SU-DHL-6 (cell line): ENCODE data around the gene MYT1.
"Not testable (repeated sequence)": the region's sequence is repeated elsewhere in the genome, so short reads cannot be mapped to it uniquely, and the experiment has no call there.

Experiments used
- EZH2phosphoT487 ChIP-seq: fragments of 200-600 bp; sonication (generic), shearing (Covaris generic); conservative IDR thresholded peaks from 2 replicates; pipeline ENCODE4 v1.6.1; 2018; ENCODE audit warnings: mild to moderate bottlenecking, antibody characterized with exemption, low read length, moderate library complexity, mixed read lengths
- TF ChIP-seq, protein P1 (sequence below): fragments of 200-600 bp; sonication (generic); IDR thresholded peaks from one replicate; pipeline ENCODE4 v1.5.1; 2017; ENCODE audit warnings: antibody characterized with exemption, mild to moderate bottlenecking, low read length, moderate library complexity; ENCODE audit not compliant: insufficient read depth, poor library complexity, severe bottlenecking

DNA sequence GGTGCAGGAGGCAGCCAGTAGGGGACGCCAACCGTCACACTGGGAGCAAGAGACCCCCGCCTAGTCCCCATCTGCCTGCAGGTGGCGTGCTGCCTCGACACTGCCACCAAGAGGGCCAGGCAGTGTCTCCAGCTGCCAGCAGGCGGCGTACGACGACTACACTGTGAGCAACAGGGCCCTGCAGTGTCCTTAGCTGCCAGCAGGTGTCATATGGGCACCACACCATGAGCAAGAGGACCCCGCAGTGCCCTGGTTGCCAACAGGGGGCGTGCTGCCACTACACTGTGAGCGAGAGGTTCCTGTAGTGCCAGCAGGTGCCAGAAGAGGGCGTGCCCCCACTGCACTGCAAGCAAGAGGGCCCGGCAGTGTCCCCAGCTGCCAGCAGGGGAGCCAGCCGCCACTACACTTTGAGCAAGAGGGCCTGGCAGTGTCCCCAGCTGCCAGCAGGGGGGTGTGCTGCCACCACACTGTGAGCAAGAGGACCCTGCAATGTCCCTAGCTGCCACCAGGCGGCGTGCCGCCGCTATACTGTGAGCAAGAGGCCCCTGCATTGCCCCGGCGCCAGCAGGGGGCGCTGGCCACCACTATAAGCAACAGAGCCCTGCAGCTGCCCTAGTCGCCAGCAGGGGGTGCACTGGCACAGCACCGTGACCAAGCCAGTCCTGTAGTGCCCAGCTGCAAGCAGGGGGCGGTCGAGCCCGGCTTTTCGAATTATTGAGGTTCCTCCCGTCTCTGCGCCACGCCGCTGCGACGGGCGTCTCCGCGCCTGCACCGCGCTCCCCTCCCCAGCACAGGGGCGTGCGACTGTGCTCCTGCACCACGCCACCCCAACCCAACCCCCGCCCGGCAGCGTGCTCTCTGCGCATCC is 121.6 kb downstream of the MYT1 start:
- TF ChIP-seq, protein P1, sequence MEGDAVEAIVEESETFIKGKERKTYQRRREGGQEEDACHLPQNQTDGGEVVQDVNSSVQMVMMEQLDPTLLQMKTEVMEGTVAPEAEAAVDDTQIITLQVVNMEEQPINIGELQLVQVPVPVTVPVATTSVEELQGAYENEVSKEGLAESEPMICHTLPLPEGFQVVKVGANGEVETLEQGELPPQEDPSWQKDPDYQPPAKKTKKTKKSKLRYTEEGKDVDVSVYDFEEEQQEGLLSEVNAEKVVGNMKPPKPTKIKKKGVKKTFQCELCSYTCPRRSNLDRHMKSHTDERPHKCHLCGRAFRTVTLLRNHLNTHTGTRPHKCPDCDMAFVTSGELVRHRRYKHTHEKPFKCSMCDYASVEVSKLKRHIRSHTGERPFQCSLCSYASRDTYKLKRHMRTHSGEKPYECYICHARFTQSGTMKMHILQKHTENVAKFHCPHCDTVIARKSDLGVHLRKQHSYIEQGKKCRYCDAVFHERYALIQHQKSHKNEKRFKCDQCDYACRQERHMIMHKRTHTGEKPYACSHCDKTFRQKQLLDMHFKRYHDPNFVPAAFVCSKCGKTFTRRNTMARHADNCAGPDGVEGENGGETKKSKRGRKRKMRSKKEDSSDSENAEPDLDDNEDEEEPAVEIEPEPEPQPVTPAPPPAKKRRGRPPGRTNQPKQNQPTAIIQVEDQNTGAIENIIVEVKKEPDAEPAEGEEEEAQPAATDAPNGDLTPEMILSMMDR: peak; percentile 75
- not testable (repeated sequence) for TF ChIP-seq EZH2phosphoT487
